Activated CD8-positive, alpha-beta memory T cell treated with anti-CD3 and anti-CD28 coated beads, Interleukin-2, amount 50 U/mL, for 1 hour (primary cell): ENCODE results near the gene SCARB2.

Experiments used
- DNase-seq: peaks from one replicate; pipeline ENCODE4 v3.0.0-alpha.2; 2020; ENCODE audit errors: extremely low read depth

The SCARB2 gene

GRCh38 chr4:76198411-76199237, 15.0 kb downstream of the SCARB2 start:
- no peak for DNase-seq

- DNase-seq, result no peak
Measured at GRCh38 chr4:76197971-76198410, 15.6 kb downstream of the SCARB2 start.

DNA sequence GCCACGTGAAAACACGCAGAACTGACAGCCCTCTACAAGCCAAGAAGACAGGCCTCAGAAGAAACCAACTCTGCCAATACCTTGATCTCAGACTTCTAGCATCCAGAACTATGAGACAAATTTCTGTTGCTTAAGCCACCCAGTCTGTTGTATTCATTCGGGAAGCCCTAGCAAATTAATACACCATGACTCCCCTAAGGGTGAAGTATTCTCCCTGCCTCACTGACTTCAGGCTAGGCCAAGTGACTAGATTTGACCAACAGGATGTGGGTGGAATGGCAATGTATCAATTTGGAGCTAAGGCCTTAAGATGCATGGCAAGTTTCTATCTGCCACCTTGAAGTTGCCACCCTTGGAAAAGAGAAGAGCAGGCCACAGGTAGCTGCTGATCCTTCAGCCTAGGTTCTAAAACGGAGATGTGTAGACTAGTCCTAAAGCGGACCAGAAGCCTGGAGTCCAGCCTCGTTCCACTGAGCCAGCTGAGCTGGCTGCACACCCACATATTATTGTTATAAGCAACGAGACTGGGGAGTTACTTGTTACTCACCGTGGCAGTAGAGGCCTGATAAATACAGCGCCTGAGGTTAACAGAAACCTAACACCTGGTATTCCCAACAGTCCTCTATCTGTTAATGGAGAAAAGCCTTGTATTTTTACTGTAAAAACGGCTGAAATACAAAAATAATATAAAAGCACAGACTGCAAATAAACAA, 16.4 kb downstream of the SCARB2 start:
- no peak for DNase-seq

DNA sequence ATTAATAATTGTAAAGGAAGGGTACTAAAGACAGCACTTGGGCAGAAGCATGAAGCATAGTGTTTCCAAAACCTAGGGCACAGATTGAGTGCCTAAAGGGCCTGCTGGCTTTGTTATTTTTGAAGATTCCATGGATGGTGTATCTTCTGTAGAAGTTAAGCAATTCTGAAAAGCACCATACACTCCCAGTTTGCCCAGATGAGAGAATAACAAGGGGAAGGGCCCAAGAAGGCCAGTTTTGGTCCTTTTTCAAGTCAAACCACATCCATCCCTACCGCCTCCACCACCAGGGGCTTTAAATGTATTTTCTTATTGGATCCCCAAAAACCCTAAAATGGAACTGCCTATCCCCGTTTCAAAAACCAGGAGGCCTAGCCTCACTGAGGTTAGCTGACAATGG, 17.2 kb downstream of the SCARB2 start:
- no peak for DNase-seq

- DNase-seq, result no peak
Measured at GRCh38 chr4:76195326-76195725, 18.3 kb downstream of the SCARB2 start.

DNA sequence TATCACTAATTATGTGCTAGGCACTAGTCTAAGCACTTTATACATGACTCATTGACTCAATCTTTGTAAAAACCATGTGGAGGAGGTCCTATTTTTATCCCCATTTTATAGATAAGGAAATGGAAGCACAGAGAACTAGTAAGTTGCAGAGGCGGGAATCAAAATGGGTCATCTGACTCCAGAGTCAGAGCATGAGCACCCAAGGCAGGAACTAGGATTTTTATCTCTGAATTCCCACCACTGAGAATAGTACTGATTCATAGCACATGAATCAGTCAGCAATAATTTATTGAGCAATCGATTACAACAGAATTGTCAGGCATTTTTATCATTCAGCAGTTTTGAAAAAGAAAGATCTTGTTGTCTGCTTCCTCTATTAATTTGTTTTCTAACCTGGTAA, 19.3 kb downstream of the SCARB2 start:
- no peak for DNase-seq

- no peak for DNase-seq
Measured at GRCh38 chr4:76192236-76192635, 21.4 kb downstream of the SCARB2 start.

GRCh38 chr4:76188557-76188956, 25.1 kb downstream of the SCARB2 start:
- DNase-seq, result no peak

GRCh38 chr4:76188149-76188548, 25.5 kb downstream of the SCARB2 start:
- DNase-seq, result no peak

- no peak for DNase-seq
Measured at GRCh38 chr4:76187152-76187551, 26.5 kb downstream of the SCARB2 start.

- no peak for DNase-seq
Measured at GRCh38 chr4:76182463-76182862, 31.2 kb downstream of the SCARB2 start.

DNA sequence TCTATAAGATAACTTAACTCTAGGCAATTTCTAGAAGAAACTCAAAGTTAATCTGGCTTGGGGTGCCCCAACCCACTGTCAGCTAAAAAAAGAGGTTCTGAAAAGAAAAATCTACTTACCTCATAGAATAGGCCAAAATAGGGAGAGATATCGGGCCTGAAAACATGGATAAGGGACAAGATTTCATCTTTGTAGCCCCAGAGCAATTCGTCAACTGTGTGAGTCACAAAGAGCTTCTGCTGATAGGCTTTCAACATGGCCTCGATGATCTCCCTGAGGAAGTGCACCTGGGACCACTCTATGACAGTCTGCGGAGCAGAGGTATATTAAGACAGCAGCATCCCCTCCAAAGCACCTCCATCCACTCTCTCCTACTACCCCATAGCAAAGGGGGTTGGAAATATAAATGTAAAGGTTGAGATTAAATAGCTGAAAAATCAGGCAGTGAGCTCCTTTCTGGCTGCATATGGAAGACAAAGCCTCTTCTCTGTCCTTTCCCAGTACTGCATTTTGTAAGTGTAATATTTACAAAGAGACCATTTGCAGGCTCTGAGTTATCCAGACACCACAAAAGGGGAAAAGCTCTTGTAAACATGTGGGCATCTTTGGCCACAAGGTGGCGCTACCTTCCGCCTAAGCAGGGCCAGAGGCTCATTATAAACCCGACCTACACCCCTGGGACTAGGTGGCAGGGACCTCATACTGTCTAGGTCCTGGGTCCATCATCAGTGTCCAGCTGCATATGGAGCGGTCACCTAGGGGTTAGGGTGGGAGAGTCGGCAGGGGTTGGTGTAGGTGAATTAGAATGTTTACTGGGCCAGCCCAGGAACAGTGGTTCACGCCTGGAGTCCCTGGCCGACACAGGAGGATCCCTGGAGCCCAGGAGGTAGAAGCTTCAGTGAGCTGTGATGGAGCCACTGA, 34.0 kb downstream of the SCARB2 start:
- DNase-seq, result peak; percentile 64

DNA sequence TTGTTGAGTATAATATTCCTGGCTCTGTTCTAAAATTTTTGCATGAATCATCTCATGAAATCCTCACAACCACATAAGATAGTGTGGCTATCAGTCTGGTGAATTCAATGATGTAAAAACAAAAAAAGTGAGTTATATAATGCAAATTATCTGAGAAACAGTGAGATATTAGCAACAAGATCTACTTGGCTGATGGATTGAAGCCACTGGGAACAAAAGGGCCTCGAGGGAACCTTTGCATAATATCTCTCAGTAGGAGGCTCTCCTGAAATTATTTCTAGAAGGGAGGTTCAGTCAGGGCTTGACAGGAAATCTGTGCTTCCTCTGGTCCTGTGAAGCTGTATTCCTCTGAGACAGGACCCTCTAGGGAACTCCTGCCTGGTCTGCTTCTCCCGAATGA, 35.3 kb downstream of the SCARB2 start:
- DNase-seq, result no peak

- no peak for DNase-seq
Measured at GRCh38 chr4:76177709-76178108, 35.9 kb downstream of the SCARB2 start.

DNA sequence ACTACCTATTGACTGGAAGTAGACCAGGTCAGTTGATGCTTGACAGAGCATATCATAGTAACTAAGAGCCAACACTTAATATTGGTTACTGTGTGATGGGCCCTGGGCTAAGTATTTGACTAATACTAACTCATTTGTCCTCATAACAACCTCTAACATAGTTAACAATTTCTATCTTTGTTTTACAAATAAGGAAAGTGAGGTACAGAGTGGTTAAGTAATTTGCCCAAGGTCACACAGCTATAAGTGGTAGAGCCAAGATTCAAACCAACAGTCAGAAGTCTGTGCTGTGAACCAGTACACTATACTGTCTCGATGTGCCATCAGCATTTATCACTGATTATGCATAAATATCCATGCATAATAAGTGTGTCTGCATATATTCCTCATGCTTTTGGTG, 38.3 kb downstream of the SCARB2 start:
- DNase-seq, result no peak

- no peak for DNase-seq
Measured at GRCh38 chr4:76174216-76174615, 39.4 kb downstream of the SCARB2 start.

- DNase-seq, result no peak
Measured at GRCh38 chr4:76168688-76169087, 44.9 kb downstream of the SCARB2 start.

- DNase-seq, result no peak
Measured at GRCh38 chr4:76166480-76166879, 47.1 kb downstream of the SCARB2 start.

DNA sequence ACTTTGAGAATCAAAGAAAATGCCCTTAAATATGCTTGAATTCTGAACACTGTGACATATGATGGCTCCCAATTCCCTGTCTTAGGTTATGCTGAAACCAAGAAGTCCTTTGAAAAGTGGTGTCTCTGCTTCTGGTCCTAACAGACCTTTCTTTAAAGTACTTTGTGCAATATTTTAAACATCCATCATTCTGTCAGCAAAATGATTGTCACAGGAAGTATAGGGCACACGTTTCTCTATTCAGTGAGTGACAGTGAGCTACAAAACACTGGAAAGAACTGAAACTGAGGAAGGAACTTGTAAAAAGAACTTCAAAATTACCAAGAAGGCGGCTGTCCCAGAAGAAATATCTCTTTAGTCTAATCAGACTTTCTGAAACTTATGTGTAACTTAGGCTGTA, 53.3 kb downstream of the SCARB2 start:
- no peak for DNase-seq

DNA sequence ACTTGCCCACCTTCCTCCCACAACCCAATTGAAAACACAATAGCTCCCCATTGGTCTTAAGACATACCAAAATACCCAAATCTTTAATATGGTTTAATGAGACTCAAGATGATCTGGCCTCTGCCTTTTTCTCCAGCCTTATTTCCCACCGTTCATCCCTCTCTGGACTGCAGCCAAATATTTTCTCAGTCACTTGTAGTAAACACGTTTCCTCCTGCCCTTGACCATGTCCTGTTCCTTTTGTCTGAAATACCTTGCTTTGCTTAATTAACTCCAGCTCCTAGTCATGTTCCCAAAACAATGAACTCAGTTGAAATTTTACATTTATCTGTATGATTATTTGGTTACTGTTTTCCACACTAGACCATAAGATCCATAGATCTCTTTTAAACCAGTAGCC, 57.0 kb downstream of the SCARB2 start:
- DNase-seq, result no peak

DNA sequence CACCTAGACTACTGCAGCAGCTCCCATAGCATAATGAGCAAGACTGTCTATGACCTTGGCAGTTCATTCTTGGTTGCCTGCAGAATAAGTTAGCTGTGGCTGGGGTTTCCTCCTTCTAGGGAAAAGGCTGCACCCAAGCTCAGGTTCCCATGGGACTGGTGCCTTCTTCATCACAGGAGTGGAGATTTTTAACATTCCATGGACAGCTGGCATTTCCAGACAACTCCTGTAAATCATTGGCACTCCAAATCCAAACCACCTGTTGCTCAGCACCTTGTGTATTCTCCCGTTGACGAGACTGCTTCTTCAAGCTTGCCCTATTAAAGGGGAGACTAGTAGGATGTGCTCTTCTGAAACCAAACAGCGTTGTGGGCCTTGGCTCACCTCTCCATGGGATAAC, 57.6 kb downstream of the SCARB2 start:
- DNase-seq, result no peak

- no peak for DNase-seq
Measured at GRCh38 chr4:76153356-76153755, 60.3 kb downstream of the SCARB2 start.
